Upper lobe of left lung (tissue), 6 donors: ENCODE measurements around the gene SNCB. TPM values are rescaled to one million over a fixed set of nuclear protein-coding genes. Genes with fewer than 3 reads are reported as not detected.

Experiments
- ATAC-seq, 2 donors: fragments of 200-7000 bp; cut with Tn5 transposase; one replicate each; pipeline ENCODE4 v1.9.1; 2022; ENCODE audit warnings: mild to moderate bottlenecking in 2 of 2, moderate library complexity in 2 of 2; ENCODE audit not compliant: low FRiP score in 2 of 2
- DNase-seq, 2 donors: peaks; one replicate each; pipeline ENCODE4 v3.0.0-alpha.2; 2019 to 2020
- H3K27ac ChIP-seq, 4 donors: fragments of 200-600 bp; sonication (generic); one replicate each; pipeline ENCODE4 v1.5.1; 2016 to 2019
- H3K27me3 ChIP-seq, 4 donors: fragments of 200-600 bp; sonication (generic); one replicate each; pipeline ENCODE4 v1.5.1; 2017 to 2019
- H3K36me3 ChIP-seq, 4 donors: fragments of 200-600 bp; sonication (generic); one replicate each; pipeline ENCODE4 v1.5.1; 2016 to 2019
- H3K4me1 ChIP-seq, 4 donors: fragments of 200-600 bp; sonication (generic); one replicate each; pipeline ENCODE4 v1.5.1; 2018 to 2019
- H3K4me3 ChIP-seq, 4 donors: fragments of 200-600 bp; sonication (generic); one replicate each; pipeline ENCODE4 v1.5.1; 2017 to 2019; ENCODE audit warnings: mild to moderate bottlenecking in 2 of 4, moderate library complexity in 1 of 4
- H3K9me3 ChIP-seq, 4 donors: fragments of 200-600 bp; sonication (generic); one replicate each; pipeline ENCODE4 v1.5.1; 2018 to 2019
- EP300 ChIP-seq, 4 donors: sonication (generic); formaldehyde crosslinking; IDR thresholded peaks; one replicate each; pipeline ENCODE4 v1.5.1; 2017; ENCODE audit warnings: antibody characterized with exemption in 4 of 4, control low read depth in 2 of 4
- POLR2A ChIP-seq, 4 donors: fragments of 450-650 bp; IDR thresholded peaks; one replicate each; pipeline ENCODE4 v1.5.1; 2016 to 2017; ENCODE audit warnings: antibody characterized with exemption in 4 of 4, mild to moderate bottlenecking in 2 of 4
- POLR2AphosphoS5 ChIP-seq, 2 donors: sonication (generic); formaldehyde crosslinking; IDR thresholded peaks; one replicate each; pipeline ENCODE4 v1.5.1; 2017; ENCODE audit warnings: antibody characterized with exemption in 2 of 2
- WGBS, 2 donors: methylation state at CpG; one replicate each; pipeline ENCODE4 v1.1.5; 2017 to 2018; 5-methylcytosine and 5-hydroxymethylcytosine counted together
- total RNA-seq, 6 donors: library from RNA; depleted of rRNA in 4 of 6; stranded (reverse); fragments of >200 nt in 4 of 6; gene quantifications; one replicate each; pipeline versions ENCODE4 v1.1.0 to v1.2.1, GENCODE V29; 2016 to 2021
- TF ChIP-seq, protein P1 (sequence below), 6 experiments: fragments of 450-650 bp in 4 of 6; fragments of 200-600 bp in 2 of 6; sonication (generic) in 2 of 6; IDR thresholded peaks; one replicate each; pipeline ENCODE4 v1.5.1; 2016 to 2019; ENCODE audit warnings: antibody characterized with exemption in 6 of 6
- donor health status: DM: no; HTN: no; CAD: no; lungs with moderate emphysema.
- donor health status: DM: no; HTN: yes; CAD: no; lungs with severe emphysema.

SNCB gene
- total RNA-seq, 6 donors from 2014 or later, result not detected

DNA sequence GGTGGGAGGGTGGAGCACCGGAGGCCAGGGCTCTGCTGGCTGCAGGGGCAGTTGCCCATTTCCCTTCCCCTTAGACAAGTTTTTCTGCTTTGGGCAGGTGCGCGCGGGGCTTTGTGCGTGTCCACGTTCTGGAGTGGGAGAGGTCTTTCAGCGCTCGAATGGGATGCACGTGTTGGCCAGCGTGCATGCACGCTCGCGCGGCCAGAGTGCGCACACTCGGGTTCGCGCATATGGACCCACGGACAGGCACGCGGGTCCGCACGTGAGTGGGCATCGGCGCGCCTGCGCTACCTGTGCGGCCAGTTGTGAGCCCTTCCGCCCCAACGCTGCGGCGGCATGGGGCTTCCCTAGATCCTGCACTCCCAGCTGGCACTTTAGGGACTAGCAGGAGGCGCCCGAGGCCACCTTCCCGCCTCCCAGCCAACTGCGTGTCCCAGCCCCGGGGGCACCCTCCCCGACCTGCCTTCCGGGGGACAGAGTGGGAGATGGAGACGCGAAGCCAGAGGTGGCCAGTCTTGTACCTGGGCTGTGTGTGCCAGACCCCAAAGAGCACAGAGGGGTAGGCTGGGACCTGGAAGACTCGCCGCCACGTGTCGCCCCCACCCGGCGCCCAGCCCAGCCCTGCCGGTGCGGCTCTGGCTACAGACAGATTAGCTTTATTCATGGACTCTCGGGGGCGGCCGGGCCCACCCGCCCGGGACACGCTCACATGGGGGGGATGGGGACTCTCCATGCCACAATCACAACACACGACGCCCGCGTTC, 10.6 kb downstream of the SNCB start:
- WGBS, 2 donors, result 9 to 36% methylated on average over 6 to 32 of the region's 59 CpGs
- H3K27me3 ChIP-seq, result peaks cover 0 to 43% (median 30%) of the 10 kb centered on the region in 4 donors
- H3K4me3 ChIP-seq, result peak overlapping the region in 2 of 4 donors; percentile 6 to 9

DNA sequence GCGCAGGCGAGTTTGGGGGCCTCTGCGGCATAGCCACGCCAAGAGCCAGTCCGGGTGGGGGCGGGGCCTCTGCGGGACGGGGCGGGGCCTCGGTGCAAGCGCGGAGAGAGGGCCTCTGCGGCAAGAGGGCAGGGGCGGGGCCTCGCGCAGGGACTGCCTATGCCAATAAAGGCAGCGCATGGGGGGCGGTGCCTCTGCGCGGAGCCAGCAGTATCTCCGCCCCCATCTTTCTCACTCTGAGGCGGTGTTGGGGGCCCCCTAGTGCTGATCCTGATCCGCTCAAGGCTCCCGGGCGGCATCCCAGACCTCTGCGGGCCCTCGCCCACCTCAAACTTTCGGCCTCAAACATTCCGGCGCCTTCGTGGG, 11.1 kb downstream of the SNCB start:
- TF ChIP-seq, protein P1, sequence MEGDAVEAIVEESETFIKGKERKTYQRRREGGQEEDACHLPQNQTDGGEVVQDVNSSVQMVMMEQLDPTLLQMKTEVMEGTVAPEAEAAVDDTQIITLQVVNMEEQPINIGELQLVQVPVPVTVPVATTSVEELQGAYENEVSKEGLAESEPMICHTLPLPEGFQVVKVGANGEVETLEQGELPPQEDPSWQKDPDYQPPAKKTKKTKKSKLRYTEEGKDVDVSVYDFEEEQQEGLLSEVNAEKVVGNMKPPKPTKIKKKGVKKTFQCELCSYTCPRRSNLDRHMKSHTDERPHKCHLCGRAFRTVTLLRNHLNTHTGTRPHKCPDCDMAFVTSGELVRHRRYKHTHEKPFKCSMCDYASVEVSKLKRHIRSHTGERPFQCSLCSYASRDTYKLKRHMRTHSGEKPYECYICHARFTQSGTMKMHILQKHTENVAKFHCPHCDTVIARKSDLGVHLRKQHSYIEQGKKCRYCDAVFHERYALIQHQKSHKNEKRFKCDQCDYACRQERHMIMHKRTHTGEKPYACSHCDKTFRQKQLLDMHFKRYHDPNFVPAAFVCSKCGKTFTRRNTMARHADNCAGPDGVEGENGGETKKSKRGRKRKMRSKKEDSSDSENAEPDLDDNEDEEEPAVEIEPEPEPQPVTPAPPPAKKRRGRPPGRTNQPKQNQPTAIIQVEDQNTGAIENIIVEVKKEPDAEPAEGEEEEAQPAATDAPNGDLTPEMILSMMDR (IDR thresholded peaks at IDR 0.05), result peak in 3 of 6 experiments; percentile 11 to 18 (median 14)
- TF ChIP-seq POLR2AphosphoS5 (IDR thresholded peaks at IDR 0.05), result no peak
- ATAC-seq (peak; percentile 24 to 62), DNase-seq (peak; percentile 48 to 90)
- Histone ChIP-seq H3K9me3 (no peaks in the 10 kb centered on the region), H3K4me3 (peak overlapping the region in 1 of 4 donors; percentile 6), H3K4me1 (peaks cover 16 to 22% (median 18%) of the 10 kb centered on the region in 4 donors), H3K27ac (no peak overlapping the region), H3K27me3 (peaks cover 0 to 43% (median 30%) of the 10 kb centered on the region in 4 donors), H3K36me3 (no peaks in the 10 kb centered on the region)
- 3 to 11% methylated on average over 5 to 18 of the region's 31 CpGs for WGBS, 2 donors

More for the DNA sequence above, 10.6 kb downstream of the SNCB start:
- Histone ChIP-seq H3K27ac (no peak overlapping the region), H3K4me1 (peaks cover 16 to 22% (median 18%) of the 10 kb centered on the region in 4 donors), H3K9me3 (no peaks in the 10 kb centered on the region), H3K36me3 (no peaks in the 10 kb centered on the region)
- no peak for TF ChIP-seq POLR2A (IDR thresholded peaks at IDR 0.05)
- TF ChIP-seq, protein P1 (IDR thresholded peaks at IDR 0.05), result peak in 1 of 6 experiments; percentile 1
- no peak for ATAC-seq
- peak in 1 of 2 donors; percentile 78 for DNase-seq

DNA sequence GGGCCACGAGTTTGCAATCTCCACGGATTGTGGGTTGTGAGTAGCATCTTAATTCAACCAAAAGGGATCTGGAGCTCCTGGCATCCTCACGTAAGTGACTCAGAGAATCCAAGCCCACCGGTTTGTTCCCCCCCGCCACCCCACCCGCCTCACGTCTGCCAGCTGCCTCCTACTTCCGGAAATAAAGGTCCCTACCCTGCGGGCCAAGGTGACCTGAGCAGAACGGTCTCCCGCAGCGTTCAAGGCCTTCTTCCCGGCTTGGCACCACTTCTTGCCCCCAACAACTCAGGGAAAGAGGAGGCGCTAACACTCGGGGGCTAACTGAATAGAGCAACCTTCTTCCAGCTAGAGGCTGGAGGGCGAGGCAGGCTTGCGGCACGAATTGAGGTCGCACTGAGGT, 11.6 kb downstream of the SNCB start:
- Histone ChIP-seq H3K9me3 (no peaks in the 10 kb centered on the region), H3K27ac (no peak overlapping the region), H3K4me3 (peak overlapping the region in 1 of 4 donors; percentile 6), H3K27me3 (peaks cover 0 to 43% (median 30%) of the 10 kb centered on the region in 4 donors), H3K36me3 (no peaks in the 10 kb centered on the region), H3K4me1 (peaks cover 16 to 22% (median 18%) of the 10 kb centered on the region in 4 donors)
- TF ChIP-seq POLR2AphosphoS5 (IDR thresholded peaks at IDR 0.05), result no peak
- no peak for TF ChIP-seq EP300 (IDR thresholded peaks at IDR 0.05)
- TF ChIP-seq, protein P1 (IDR thresholded peaks at IDR 0.05), result no peak
- TF ChIP-seq POLR2A (IDR thresholded peaks at IDR 0.05), result no peak
- ATAC-seq, result no peak
- DNase-seq, result no peak
- WGBS, 2 donors, result 22 to 50% methylated on average over 5 to 19 of the region's 19 CpGs

DNA sequence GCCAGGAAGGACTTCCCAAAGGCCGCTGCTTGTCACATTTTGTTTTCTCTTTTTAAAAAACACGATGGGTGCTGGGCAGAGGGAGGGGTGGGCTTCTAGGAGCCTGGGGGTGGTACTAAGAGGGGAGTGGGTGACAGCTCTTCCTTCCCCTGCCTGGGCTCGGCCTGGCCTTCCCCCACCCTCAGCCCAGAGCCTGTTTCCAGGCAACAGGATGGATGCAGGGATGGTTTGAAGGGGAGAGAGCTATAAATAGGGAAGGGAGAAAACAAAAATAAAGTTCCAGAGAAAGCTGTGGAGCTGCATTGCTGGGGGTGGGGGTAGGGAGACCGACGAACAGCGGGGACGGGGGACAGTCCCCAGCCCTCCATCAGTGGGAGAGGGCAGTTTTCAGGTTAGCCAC, 13.8 kb downstream of the SNCB start:
- Histone ChIP-seq H3K27ac (no peak overlapping the region), H3K27me3 (peaks cover 0 to 37% (median 28%) of the 10 kb centered on the region in 4 donors), H3K4me1 (peaks cover 16 to 22% (median 18%) of the 10 kb centered on the region in 4 donors), H3K4me3 (no peak overlapping the region), H3K36me3 (no peaks in the 10 kb centered on the region), H3K9me3 (no peaks in the 10 kb centered on the region)
- TF ChIP-seq POLR2A (IDR thresholded peaks at IDR 0.05), result no peak
- TF ChIP-seq POLR2AphosphoS5 (IDR thresholded peaks at IDR 0.05), result no peak
- no peak for TF ChIP-seq EP300 (IDR thresholded peaks at IDR 0.05)
- TF ChIP-seq, protein P1 (IDR thresholded peaks at IDR 0.05), result no peak
- DNase-seq (no peak), ATAC-seq (no peak)
- WGBS, 2 donors, result 57 to 63% methylated on average over 7 of the region's 7 CpGs
